Right lobe of liver (tissue), 4 donors: Measurements from ENCODE around the gene ZNF600.
"Not testable (repeated sequence)": the region's sequence is repeated elsewhere in the genome, so short reads cannot be mapped to it uniquely, and the experiment has no call there.

Experiments
- POLR2A ChIP-seq: fragments of 450-650 bp; IDR thresholded peaks from one replicate; pipeline ENCODE4 v1.6.1; 2017; ENCODE audit warnings: antibody characterized with exemption, mild to moderate bottlenecking
- TF ChIP-seq, protein P1 (sequence below), 4 donors: fragments of 200-600 bp in 3 of 4; fragments of 450-650 bp in 1 of 4; IDR thresholded peaks; one replicate each; pipeline versions ENCODE4 v1.5.1 to v1.8.0; 2016 to 2022; ENCODE audit warnings: antibody characterized with exemption in 4 of 4, mild to moderate bottlenecking in 2 of 4
- donor health status: DM: no; HTN: no; CAD: no.
- donor health status: DM: no; HTN: no; CAD: no.
- donor health status: DM: no; HTN: yes; CAD: no.

DNA sequence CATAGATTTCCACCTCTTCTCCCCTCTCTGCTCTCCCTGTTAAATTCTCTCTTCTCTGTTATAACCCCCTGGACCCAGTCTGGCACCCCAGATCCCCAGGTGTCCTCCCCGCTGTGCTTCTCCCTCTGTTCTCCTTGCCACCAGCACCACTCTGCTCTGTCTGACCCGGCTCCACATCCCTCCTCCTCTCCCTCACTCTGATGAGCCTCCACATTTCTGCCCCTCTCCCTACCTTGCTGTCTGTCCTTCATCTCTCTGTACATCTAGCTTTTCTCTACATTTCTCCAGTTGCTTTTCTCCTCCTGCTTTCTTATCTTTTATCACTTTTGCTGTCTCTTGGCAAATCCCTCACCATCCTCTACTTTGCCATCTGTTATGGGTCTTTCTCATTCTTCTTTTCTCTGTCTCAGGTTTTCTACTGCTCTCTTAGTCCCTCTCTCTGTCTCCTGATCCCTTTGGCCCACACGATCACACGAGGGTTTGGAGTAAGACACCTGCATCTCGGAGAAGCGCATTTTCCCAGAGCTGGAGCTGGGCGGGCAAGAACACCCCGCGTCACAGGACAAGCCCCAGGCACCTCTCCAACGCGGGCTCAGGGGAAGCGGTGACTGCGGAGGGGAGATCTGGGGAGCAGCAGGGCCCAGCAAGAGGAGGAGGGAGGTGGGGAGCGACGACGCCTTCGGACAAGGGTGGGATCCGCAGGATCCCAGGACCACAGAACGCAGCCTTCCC lies 34.0 kb upstream of the ZNF600 start:
- TF ChIP-seq, protein P1, sequence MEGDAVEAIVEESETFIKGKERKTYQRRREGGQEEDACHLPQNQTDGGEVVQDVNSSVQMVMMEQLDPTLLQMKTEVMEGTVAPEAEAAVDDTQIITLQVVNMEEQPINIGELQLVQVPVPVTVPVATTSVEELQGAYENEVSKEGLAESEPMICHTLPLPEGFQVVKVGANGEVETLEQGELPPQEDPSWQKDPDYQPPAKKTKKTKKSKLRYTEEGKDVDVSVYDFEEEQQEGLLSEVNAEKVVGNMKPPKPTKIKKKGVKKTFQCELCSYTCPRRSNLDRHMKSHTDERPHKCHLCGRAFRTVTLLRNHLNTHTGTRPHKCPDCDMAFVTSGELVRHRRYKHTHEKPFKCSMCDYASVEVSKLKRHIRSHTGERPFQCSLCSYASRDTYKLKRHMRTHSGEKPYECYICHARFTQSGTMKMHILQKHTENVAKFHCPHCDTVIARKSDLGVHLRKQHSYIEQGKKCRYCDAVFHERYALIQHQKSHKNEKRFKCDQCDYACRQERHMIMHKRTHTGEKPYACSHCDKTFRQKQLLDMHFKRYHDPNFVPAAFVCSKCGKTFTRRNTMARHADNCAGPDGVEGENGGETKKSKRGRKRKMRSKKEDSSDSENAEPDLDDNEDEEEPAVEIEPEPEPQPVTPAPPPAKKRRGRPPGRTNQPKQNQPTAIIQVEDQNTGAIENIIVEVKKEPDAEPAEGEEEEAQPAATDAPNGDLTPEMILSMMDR (IDR thresholded peaks at IDR 0.05): not testable (repeated sequence)
- TF ChIP-seq POLR2A: not testable (repeated sequence)
